Stimulated activated naive CD4-positive, alpha-beta T cell treated with Interleukin-2 at 50 U/mL for 16 hours (primary cell): ENCODE measurements around the gene MRNIP.

Source experiments
- DNase-seq: peaks from one replicate; lab custom pipeline; 2025; lab: John Stamatoyannopoulos, UW

The MRNIP gene

DNA sequence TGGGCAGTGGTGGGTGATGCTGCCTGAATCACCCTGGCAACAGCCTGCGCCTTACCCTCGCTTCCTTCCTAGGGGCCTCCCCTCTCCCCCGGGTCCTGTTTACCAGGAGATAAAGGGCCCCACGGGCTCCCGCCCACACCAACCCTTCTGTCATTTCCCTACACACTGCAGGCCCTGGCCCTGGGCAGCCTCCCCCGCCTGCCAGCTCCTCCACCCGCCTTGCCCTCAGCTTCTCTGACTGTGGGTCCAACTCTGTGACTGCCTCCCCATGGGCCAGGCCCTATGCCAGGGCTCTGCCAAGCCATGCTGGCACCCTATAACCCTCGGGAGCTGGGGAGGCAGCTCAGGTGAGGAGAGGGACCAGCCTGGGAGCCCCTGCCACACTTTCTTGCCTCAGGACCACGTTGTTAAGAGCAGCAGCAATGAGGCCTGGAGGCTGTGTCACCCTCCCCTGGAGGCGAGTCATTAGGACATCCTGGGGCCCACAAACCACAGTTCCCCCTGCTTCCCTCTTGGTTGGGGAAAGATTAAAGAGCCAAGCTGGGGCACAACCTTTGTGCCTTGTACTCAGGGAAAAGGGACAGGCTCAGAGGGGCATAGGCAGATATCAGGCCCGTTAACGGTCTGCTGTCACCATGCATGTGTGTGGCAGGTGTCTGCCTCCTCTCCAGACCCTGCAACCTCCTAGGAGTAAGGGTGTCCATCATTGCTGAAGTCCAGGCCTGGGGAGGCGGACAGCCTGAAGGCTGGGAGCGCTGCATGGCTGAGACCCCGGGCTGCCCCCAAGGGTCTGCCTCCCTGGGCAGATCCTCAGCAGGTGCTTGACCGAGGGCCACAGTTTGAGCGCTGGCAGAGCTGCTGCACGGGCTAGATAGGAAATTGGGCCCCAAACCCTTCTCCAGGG lies 54.7 kb downstream of the MRNIP start:
- peak; percentile 52 for DNase-seq

DNA sequence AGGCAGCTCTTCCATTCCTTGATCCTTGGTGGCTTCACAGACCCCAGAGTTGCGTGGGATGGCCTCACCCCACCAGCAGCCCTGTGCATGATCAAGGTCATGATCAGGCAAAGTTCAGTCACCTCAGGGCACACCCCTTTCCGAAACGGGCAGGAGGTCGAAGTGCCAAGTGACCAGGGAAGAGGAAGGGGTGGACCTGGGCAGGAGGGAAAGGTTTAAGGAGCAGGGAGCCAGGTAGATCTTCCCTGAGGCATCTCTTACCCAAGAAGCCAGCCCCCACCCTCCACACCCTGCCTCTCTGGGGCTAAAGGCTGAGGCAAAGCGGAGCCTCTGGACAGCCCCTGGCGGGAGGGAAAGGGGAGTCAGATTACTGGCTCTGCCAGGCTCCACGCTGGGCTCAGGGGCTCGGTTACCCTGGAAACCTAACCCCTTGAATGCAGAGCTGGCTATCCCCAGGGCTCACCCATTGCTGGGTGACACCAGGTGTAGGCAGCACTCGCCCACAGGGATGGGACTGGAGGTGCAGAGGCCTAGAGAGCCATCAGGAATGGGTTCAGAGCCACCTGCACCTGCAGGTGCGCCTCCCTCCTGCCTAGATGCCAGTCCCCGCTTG lies 55.6 kb downstream of the MRNIP start:
- DNase-seq, result no peak

DNA sequence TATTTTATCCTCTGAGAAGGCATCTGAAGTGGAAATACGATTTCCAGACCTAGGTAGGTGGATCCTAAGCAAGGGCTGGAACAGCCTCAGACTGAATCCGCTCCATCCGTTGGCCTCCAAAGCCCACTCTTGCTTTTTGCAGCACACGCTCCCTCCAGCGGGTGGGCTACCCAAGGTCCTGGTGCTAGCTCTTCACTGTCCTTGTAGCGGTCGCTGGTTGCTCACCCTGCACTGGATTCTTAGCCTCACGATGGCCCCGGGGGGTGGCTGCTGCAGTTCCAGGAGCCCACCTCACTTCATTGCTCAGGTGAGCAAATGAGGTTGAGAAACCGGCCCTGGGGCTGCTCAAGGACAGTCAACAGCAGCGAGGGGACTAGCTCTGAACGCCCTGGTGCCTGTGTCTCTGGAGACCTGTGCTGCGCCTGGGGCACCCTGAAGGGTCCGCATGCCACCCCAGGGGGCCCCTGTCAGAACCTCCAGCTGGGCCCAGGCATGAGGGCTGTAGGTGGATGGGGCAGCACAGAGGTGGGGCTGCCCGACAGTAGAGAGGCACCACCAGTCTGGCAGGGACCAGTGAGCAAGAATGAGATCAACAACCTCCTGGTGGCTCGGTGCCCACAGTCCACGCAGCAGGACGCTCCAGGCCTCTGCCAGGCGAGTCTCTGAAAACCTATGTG lies 56.3 kb downstream of the MRNIP start:
- DNase-seq, result no peak

DNA sequence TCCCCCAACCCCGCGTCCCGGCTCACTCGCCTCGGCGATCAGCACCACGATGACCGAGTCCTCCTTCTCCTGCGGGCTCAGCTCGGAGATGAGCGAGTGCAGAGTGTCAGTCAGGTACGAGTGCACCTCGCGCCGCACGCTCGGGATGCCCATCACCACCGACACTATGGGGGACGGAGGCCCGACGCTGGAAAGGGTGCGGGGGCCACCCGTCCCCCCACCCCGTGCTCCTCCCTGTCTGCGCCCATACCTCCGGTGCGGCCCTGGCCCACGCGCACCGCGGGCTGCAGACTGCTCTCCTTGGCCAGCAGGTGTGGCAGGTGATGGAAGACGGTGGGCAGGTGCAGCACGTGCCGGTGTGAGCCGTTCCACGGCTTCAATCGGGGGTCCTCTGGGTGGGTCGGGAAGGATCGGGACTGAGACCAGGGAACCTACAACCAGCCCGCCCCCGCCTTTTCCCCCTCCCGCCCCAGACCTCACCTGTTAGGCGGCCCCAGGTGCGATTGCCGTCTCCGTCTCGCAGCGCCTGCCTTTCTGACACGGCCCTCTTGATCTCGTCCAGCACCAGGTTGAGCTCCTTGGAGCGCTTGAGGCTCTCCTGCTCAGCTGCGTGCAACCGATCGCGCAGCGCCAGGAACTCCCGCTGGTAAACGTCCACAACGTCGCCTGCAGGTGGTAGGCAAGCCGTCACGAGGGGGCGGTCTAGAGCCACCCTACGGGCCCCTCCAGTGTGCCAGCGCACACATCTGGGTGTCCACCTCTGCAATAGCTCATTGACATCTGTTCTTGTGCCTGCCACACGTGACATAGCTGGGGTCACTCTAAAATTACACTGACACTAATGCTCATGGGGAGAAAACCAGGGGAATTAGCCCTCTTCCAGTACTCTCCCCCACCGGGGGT lies 57.1 kb downstream of the MRNIP start:
- peak; percentile 79 for DNase-seq

DNA sequence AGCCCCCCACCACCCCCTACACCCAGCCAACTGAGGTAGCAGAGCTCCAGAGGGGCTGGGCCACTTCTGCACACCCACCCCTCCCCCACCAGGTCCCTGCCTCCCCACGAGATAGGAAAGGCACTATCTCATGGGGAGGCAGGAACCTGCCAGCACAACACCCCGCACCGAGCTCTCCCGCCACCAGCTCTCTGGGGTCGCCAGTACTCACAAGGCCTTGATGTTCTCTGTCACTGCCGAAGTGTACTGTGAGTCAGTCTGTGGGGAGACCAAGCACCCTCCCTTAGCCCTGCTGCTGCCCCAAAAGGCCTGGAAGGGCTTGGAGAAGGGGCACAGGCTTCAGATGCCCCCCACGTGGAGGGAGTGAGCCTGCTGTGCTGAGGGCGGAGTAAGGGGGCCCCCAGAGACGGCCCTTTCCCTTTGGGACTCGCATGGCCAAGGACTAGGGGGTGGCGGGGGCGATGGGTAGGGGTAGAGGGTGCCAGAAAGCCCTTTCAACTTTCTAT lies 57.9 kb downstream of the MRNIP start:
- DNase-seq, result no peak

DNA sequence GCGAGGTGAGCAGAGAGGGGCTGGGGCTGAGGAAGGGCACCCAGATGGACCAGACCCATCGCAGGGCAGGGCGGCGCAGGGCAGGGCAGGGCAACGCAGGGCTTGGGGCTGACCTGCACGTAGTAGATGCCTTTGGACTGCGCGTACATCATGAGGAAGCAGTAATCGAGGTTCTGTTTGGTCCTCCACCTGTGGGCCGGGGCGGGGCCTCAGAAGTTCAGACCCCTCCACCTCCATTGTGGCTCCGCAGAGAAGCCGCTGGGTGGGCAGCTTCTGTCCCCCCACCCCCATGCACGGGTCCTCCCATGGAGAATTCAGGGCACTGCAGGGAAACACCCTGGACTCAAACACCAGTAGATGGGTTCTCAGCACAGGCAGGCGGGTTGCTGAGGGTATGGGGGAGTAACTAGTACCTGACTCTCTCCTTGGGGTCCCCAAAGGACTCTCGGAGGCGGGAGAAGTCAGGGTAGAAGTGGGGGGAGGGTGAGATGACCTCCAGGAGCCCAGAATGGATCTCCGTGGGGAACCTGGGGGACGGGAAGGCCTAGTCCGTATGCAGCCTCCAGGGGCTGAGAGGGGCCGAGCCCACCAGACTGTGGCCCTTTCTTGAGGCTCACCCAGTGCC lies 58.4 kb downstream of the MRNIP start:
- no peak for DNase-seq

DNA sequence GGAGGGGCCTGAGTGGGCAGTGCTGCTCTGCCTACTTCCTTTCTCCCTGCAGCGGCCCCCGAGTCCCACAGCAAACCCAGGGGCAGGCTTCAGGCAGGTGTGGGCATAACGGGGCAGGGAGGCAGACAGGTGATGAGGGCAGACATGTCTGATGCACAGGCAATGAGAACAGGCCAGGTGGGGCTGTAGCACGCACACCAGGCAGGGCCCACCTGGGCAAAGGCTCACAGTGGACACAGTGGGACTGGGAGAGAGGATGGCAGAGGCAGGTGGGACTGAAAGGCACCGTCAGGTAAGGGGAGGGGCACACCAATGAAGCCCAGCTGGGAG lies 59.0 kb downstream of the MRNIP start:
- DNase-seq, result no peak

DNA sequence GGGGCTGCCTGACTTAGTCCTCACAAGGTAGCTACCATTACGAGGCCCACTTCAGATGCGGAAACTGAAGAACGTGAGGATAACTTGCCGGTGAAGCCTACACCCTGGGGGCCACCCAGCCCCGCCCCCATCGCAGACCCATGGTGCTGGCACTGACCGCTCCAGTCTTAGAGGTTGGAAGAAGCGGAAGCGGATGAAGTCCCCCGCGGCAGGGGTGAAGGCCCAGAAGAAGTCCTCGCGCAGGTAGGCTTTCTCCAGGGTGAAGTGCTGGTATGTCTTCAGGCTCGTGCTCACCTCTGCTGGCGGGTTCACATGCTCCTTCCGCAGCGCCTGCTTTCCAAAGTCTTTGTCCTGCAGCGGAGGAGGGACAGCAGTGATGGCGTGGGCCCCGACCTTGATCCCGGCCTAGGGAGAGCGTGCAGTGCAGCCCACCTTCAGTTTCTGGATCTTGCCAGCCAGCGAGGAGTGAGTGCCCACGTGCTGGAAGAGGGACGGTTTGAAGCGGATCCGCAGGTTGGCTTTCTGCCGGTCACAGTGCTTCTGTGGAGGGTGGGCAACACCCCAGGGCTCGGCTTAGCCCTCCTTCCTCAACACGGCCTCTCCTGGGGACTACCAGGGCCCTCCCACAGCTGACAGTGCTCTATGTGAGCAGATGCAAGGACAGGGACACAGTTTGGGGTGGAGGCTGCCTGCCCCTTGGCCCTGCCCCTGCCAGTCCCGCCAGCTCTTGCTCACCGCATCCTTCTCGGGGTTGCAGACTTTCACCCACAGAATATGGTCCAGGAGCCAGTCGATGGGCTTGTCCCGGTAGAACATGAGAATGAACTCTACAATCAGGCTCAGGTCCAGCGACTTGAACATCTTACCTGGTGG lies 59.6 kb downstream of the MRNIP start:
- DNase-seq, result no peak

DNA sequence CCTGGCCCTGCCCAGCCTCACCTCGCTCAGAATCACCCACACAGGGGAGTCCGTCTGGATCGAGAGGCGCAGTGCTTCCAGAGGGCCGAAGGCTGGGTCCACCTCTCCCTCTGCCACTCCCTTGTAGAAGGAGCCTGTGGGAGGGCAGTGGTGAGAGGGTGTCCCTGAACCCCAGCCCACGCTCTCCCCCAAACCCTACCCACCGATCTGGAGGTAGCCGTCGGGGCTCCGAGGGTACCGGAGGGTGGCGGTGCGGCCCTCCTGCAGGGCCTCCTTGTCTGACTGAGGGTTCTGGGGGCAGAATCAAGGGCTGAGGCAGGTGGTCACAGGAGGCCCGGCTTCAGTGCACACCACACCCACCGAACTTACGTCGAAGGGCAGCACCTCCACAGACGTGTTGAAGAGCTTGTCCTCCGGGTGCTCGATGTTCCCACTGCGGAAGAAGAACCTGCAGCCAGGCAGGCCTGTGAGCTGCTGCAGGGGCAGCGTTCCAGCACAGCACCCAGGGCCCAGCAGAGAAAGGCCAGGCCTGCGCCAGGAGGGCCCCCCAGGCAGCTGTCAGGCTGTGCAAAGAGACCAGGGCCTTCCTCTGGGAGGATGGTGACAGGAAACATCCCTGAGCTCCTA lies 60.4 kb downstream of the MRNIP start:
- DNase-seq, result no peak

DNA sequence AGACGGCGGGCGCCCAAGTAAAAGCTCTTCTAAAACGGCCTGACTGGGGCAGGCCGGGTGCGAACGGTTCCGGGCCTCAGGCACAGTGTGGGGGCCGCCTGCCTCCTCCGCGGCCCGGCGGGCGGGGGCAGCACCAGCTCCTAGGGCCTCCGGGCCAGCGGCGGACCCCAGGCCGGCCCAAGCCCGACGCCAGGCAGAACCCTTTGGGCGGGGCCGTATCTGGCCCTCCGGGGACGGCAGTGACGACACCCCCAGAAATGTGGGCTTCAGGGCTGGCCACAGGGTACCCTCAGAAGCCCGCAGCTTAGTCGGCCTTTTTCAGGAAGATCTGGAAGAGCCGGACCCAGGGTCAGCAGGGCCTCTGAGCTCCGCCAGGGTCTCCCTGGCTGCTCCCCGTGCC lies 60.9 kb downstream of the MRNIP start:
- no peak for DNase-seq

DNA sequence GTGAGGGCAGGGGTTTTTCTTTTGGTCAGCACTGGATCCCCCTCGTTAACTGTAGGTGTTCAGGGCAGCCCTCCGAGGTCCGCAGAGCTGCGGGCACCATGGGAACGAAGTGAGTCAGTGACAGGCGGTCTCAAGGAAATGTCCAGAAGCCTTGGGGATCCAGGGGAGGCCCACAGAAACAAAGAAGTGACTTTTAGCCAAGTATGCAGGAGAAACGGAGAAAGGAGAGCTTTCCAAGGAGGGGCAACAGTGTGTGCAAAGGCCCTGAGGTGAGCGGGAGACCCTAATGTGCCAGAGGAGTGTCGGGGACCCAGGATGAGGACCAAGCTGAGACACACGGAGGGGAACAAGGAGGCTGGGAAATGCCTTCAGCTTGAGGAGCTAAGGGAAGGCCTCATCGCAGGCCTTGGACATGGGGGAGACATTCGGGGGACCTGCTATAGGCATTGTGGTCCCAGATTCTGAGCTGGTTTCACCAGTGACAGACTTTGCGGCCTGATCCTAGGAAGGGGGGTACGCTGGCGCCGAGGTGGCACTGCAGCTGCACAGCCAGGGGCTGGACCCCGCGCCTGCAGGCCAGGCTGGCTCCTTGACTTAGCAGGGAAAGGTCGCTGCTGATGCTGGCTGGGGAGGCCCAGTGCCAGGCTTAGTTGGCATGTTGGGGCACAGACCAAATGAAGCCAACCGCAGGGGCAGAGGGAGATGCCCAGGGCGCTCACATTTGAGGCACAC lies 61.6 kb downstream of the MRNIP start:
- no peak for DNase-seq

DNA sequence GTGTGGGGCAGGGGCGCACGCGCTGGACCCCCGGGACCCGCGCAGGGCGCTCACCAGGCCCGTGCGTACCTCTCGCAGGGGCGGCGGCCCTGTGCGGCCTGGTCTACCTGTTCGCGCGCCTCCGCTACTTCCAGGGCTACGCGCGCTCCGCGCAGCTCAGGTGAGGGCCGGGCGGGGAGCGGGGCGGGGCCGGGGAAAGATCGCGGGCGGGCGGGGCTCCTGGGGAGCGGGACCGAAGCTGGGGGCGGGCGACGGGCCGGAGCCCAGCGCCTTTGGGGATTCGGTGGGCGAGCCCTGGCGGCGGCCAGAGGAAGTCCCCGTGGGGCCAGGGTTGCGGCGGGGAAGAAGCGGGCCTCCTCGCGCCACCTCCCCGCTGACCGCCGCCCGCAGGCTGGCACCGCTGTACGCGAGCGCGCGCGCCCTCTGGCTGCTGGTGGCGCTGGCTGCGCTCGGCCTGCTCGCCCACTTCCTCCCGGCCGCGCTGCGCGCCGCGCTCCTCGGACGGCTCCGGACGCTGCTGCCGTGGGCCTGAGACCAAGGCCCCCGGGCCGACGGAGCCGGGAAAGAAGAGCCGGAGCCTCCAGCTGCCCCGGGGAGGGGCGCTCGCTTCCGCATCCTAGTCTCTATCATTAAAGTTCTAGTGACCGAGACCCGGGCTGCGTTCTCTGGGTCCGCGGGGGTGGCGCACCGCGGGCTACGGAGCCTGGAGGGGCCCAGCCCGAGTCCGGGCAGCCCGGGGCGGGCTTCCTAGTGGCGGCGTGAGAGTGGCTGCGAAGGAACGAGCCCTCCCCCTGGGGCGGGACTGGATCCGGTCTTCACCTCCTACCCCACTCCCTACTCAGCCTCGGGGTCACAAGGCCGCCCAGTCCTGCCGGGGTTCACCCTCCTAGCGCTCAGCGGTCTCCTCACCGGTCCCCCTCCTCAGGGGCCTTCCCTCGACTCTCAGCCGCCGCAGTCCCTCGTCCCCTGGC lies 62.5 kb downstream of the MRNIP start:
- peak; percentile 79 for DNase-seq

DNA sequence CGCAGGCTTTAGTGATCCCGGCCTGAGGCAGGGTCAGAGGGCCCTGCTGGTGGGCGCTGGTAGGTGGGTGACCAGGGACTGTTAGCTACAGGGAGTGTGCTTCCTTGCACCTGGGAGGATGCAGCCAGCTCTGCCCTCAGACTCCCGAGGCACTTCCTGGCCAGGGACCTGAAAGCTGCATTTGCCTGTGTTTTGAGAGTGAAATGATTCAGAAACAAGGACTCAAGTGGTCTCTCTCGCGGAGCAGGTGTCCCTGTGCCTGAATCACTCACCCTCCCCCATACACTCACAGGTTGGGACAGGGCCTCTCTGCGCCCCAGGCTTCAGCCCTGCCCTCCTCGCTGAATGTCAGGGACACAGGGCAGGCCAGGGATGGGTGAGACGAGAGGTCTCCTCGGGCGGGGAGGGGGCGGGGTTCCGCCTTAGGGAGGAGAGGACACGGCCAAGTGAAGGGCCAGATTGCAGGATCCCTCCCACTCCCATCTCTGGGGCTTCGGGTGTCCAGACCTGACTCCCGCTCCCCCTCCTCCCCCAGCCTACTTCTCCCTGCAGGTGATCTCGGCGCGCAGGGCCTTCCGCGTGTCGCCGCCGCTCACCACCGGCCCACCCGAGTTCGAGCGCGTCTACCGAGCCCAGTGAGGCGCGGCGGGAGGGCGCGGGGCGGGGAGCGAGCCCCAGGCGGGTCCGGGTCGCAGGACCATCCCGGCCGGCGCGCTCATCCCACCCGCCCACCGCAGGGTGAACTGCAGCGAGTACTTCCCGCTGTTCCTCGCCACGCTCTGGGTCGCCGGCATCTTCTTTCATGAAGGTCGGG lies 63.4 kb downstream of the MRNIP start:
- DNase-seq, result no peak

DNA sequence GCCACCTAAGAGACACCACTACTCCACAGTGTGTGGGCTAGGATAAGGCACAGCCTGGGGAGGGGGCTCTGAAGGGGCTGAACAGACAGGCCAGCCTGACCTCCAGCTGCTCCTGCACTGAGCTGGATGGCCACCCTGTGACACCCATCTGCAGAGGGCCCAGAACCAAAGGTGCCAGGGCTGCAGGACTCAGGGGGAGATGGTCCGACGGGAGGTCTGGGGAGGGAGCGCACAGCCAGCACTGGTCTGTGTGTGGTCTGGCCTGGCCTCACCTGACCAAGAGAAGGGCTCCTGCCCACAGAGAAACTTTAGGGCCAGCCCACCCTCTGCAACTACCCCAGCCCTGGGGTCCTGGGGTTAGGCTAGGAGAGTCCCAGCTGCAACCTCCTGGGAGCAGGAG lies 64.0 kb downstream of the MRNIP start:
- no peak for DNase-seq

DNA sequence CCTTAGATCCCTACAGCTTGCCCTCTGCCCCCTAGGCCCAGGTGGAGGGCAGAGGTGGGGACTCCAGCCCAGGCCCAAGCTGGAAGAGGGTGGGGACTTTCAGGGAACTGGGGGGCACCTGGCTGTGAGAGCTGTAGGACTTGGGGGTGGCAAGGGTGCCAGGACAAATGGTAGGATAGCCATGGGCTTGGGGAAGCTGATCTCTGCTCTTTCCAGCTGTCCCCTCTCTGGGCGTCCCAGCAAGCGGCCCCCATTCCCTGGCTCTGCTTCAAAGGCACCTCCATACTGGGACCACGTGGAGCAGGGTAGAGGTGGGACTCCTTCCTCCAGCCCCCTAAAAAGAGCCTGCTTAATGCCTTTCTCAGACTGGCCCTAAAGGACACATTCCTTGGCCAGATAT lies 64.4 kb downstream of the MRNIP start:
- DNase-seq, result no peak

DNA sequence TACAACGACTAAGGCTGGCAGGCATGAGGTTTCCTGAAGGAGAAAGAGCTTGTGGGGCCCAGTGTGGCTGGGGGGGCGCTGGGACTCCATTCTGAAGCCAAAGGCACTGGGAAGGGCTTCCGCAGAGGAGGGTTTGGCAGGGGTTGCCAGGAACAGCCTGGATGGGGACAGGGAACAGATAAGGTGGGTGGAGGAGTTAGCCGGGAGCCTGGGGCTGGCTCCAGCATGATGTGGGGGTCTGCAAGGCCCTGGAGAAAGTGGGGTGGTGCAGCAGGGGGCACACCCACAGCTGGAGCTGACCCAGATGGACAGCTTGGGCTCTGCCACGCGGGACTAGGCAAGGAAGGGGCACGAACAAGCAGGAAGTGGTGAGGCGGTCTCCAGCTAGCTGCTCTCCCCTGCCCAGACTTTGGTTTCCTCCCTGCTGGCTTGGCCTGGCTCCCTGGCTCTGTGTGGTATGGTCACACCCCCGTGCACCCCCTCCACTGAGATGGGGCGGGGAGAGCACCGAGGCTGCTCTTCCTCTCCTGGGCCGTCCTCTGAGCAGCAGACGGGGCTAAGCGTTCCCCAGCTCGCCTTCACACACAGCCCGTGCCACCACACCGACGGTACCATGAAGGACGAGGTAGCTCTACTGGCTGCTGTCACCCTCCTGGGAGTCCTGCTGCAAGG lies 65.0 kb downstream of the MRNIP start, which contains the start of gene LTC4S:
TSS of gene LTC4S (plus strand) at position 519 of the 672 bp plus-strand sequence. CDS start at position 614, 95 bp downstream.
- peak; percentile 16 for DNase-seq
